Measurements from ENCODE around the gene AKAP7.

AKAP7 gene

GRCh38 chr6:131116321-131116720, 18.9 kb upstream of the AKAP7 start:
- Histone ChIP-seq H3K79me2 (ENCODE audit: control insufficient read depth, insufficient read depth, low read length) (no peaks in the 10 kb centered on the region), H3K9ac (ENCODE audit: low read length) (no peak overlapping the region), H3K56ac (ENCODE audit: low read length) (no peak overlapping the region), H3K27me3 (ENCODE audit: insufficient read depth, low read length, poor library complexity) (no peaks in the 10 kb centered on the region), H3K18ac (ENCODE audit: low read length) (no peak overlapping the region), H3K23ac (ENCODE audit: low read length) (no peak overlapping the region), H2BK120ac (ENCODE audit: low read depth, low read length) (no peak overlapping the region), H2BK5ac (ENCODE audit: low read length) (no peak overlapping the region), H3K79me1 (ENCODE audit: low read length) (no peaks in the 10 kb centered on the region), H3K4me3 (ENCODE audit: low read length) (no peak overlapping the region), H3K4me2 (ENCODE audit: low read length) (no peak overlapping the region), H4K5ac (ENCODE audit: low read length) (no peak overlapping the region), H2AK5ac (ENCODE audit: low read length) (no peak overlapping the region), H3K36me3 (ENCODE audit: control insufficient read depth, insufficient read depth, low read length) (no peaks in the 10 kb centered on the region), H3K27ac (ENCODE audit: low read depth, low read length) (no peak overlapping the region), H3K4me1 (ENCODE audit: control insufficient read depth, low read depth, low read length) (no peaks in the 10 kb centered on the region), H4K8ac (ENCODE audit: low read depth, low read length) (no peak overlapping the region), H3K4ac (ENCODE audit: low read depth, low read length) (no peak overlapping the region), H2BK15ac (replicated peaks; ENCODE audit: low read depth) (no peak overlapping the region)
- DNase-seq, result no peak
- no CpG with 5 or more reads among the region's 2 CpGs for WGBS (ENCODE audit: extremely low coverage, insufficient coverage, low lambda C conversion rate)

GRCh38 chr6:131116755-131117360, 18.4 kb upstream of the AKAP7 start:
- Histone ChIP-seq H4K8ac (ENCODE audit: low read depth, low read length) (no peak overlapping the region), H3K56ac (ENCODE audit: low read length) (no peak overlapping the region), H3K79me1 (ENCODE audit: low read length) (no peaks in the 10 kb centered on the region), H3K4me1 (ENCODE audit: control insufficient read depth, low read depth, low read length) (no peaks in the 10 kb centered on the region), H3K36me3 (ENCODE audit: control insufficient read depth, insufficient read depth, low read length) (no peaks in the 10 kb centered on the region), H3K23ac (ENCODE audit: low read length) (no peak overlapping the region), H3K79me2 (ENCODE audit: control insufficient read depth, insufficient read depth, low read length) (no peaks in the 10 kb centered on the region), H2BK15ac (replicated peaks; ENCODE audit: low read depth) (no peak overlapping the region), H3K27ac (ENCODE audit: low read depth, low read length) (no peak overlapping the region), H3K18ac (ENCODE audit: low read length) (no peak overlapping the region), H3K4me3 (ENCODE audit: low read length) (no peak overlapping the region), H2BK120ac (ENCODE audit: low read depth, low read length) (no peak overlapping the region), H3K4ac (ENCODE audit: low read depth, low read length) (no peak overlapping the region), H2AK5ac (ENCODE audit: low read length) (no peak overlapping the region), H3K27me3 (ENCODE audit: insufficient read depth, low read length, poor library complexity) (no peaks in the 10 kb centered on the region), H2BK5ac (ENCODE audit: low read length) (no peak overlapping the region), H3K4me2 (ENCODE audit: low read length) (no peak overlapping the region), H3K9ac (ENCODE audit: low read length) (no peak overlapping the region), H4K5ac (ENCODE audit: low read length) (no peak overlapping the region)
- DNase-seq, result peak; percentile 71
- no CpG with 5 or more reads among the region's 4 CpGs for WGBS (ENCODE audit: extremely low coverage, insufficient coverage, low lambda C conversion rate)

- no peaks in the 10 kb centered on the region for H3K27me3 ChIP-seq (ENCODE audit: insufficient read depth, low read length, poor library complexity)
- H3K4ac ChIP-seq (ENCODE audit: low read depth, low read length), result no peak overlapping the region
- H3K18ac ChIP-seq (ENCODE audit: low read length), result no peak overlapping the region
- H3K23ac ChIP-seq (ENCODE audit: low read length), result no peak overlapping the region
- H3K4me1 ChIP-seq (ENCODE audit: control insufficient read depth, low read depth, low read length), result no peaks in the 10 kb centered on the region
- H3K4me3 ChIP-seq (ENCODE audit: low read length), result no peak overlapping the region
- H3K56ac ChIP-seq (ENCODE audit: low read length), result no peak overlapping the region
- no peak overlapping the region for H4K5ac ChIP-seq (ENCODE audit: low read length)
- H3K9ac ChIP-seq (ENCODE audit: low read length), result no peak overlapping the region
- DNase-seq, result no peak
- H3K79me1 ChIP-seq (ENCODE audit: low read length), result no peaks in the 10 kb centered on the region
- no CpG with 5 or more reads among the region's 3 CpGs for WGBS (ENCODE audit: extremely low coverage, insufficient coverage, low lambda C conversion rate)
- no peak overlapping the region for H2BK5ac ChIP-seq (ENCODE audit: low read length)
- no peaks in the 10 kb centered on the region for H3K79me2 ChIP-seq (ENCODE audit: control insufficient read depth, insufficient read depth, low read length)
- H3K36me3 ChIP-seq (ENCODE audit: control insufficient read depth, insufficient read depth, low read length), result no peaks in the 10 kb centered on the region
- H2AK5ac ChIP-seq (ENCODE audit: low read length), result no peak overlapping the region
- no peak overlapping the region for H4K8ac ChIP-seq (ENCODE audit: low read depth, low read length)
- H3K4me2 ChIP-seq (ENCODE audit: low read length), result no peak overlapping the region
- no peak overlapping the region for H2BK120ac ChIP-seq (ENCODE audit: low read depth, low read length)
- H2BK15ac ChIP-seq (replicated peaks; ENCODE audit: low read depth), result no peak overlapping the region
- no peak overlapping the region for H3K27ac ChIP-seq (ENCODE audit: low read depth, low read length)
Observed at GRCh38 chr6:131117878-131118277, 17.4 kb upstream of the AKAP7 start.

- H3K4ac ChIP-seq (ENCODE audit: low read depth, low read length), result no peak overlapping the region
- WGBS (ENCODE audit: extremely low coverage, insufficient coverage, low lambda C conversion rate), result no CpG with 5 or more reads among the region's 3 CpGs
- H2BK5ac ChIP-seq (ENCODE audit: low read length), result no peak overlapping the region
- no peak overlapping the region for H3K18ac ChIP-seq (ENCODE audit: low read length)
- H3K79me1 ChIP-seq (ENCODE audit: low read length), result no peaks in the 10 kb centered on the region
- no peaks in the 10 kb centered on the region for H3K36me3 ChIP-seq (ENCODE audit: control insufficient read depth, insufficient read depth, low read length)
- no peak overlapping the region for H4K5ac ChIP-seq (ENCODE audit: low read length)
- H3K23ac ChIP-seq (ENCODE audit: low read length), result no peak overlapping the region
- H3K79me2 ChIP-seq (ENCODE audit: control insufficient read depth, insufficient read depth, low read length), result no peaks in the 10 kb centered on the region
- no peak overlapping the region for H3K4me2 ChIP-seq (ENCODE audit: low read length)
- no peaks in the 10 kb centered on the region for H3K4me1 ChIP-seq (ENCODE audit: control insufficient read depth, low read depth, low read length)
- no peak overlapping the region for H3K56ac ChIP-seq (ENCODE audit: low read length)
- no peak overlapping the region for H4K8ac ChIP-seq (ENCODE audit: low read depth, low read length)
- H2BK120ac ChIP-seq (ENCODE audit: low read depth, low read length), result no peak overlapping the region
- H3K27ac ChIP-seq (ENCODE audit: low read depth, low read length), result no peak overlapping the region
- no peak for DNase-seq
- H2BK15ac ChIP-seq (replicated peaks; ENCODE audit: low read depth), result no peak overlapping the region
- no peak overlapping the region for H3K4me3 ChIP-seq (ENCODE audit: low read length)
- H2AK5ac ChIP-seq (ENCODE audit: low read length), result no peak overlapping the region
- no peaks in the 10 kb centered on the region for H3K27me3 ChIP-seq (ENCODE audit: insufficient read depth, low read length, poor library complexity)
- H3K9ac ChIP-seq (ENCODE audit: low read length), result no peak overlapping the region
Observed at GRCh38 chr6:131122007-131122406, 13.3 kb upstream of the AKAP7 start.

GRCh38 chr6:131122516-131122915, 12.8 kb upstream of the AKAP7 start:
- no CpG with 5 or more reads among the region's 1 CpG for WGBS (ENCODE audit: extremely low coverage, insufficient coverage, low lambda C conversion rate)
- H3K9ac ChIP-seq (ENCODE audit: low read length), result no peak overlapping the region
- no peak overlapping the region for H3K18ac ChIP-seq (ENCODE audit: low read length)
- no peak overlapping the region for H3K27ac ChIP-seq (ENCODE audit: low read depth, low read length)
- H3K79me1 ChIP-seq (ENCODE audit: low read length), result no peaks in the 10 kb centered on the region
- no peak overlapping the region for H3K4me2 ChIP-seq (ENCODE audit: low read length)
- H3K4me1 ChIP-seq (ENCODE audit: control insufficient read depth, low read depth, low read length), result no peaks in the 10 kb centered on the region
- DNase-seq, result no peak
- H3K4ac ChIP-seq (ENCODE audit: low read depth, low read length), result no peak overlapping the region
- no peaks in the 10 kb centered on the region for H3K79me2 ChIP-seq (ENCODE audit: control insufficient read depth, insufficient read depth, low read length)
- H2AK5ac ChIP-seq (ENCODE audit: low read length), result no peak overlapping the region
- no peak overlapping the region for H4K8ac ChIP-seq (ENCODE audit: low read depth, low read length)
- no peak overlapping the region for H3K56ac ChIP-seq (ENCODE audit: low read length)
- no peak overlapping the region for H4K5ac ChIP-seq (ENCODE audit: low read length)
- no peak overlapping the region for H3K4me3 ChIP-seq (ENCODE audit: low read length)
- no peak overlapping the region for H3K23ac ChIP-seq (ENCODE audit: low read length)
- no peaks in the 10 kb centered on the region for H3K27me3 ChIP-seq (ENCODE audit: insufficient read depth, low read length, poor library complexity)
- H2BK15ac ChIP-seq (replicated peaks; ENCODE audit: low read depth), result no peak overlapping the region
- no peak overlapping the region for H2BK5ac ChIP-seq (ENCODE audit: low read length)
- no peaks in the 10 kb centered on the region for H3K36me3 ChIP-seq (ENCODE audit: control insufficient read depth, insufficient read depth, low read length)
- H2BK120ac ChIP-seq (ENCODE audit: low read depth, low read length), result no peak overlapping the region
